Muscle of arm (tissue), 12 donors: ENCODE results near the gene TPX2. TPM values are rescaled to one million over a fixed set of nuclear protein-coding genes. Genes with fewer than 3 reads are reported as not detected.
"Not testable (repeated sequence)": the region's sequence is repeated elsewhere in the genome, so short reads cannot be mapped to it uniquely, and the experiment has no call there.

Experiments used
- DNase-seq: peaks from one replicate; pipeline ENCODE4 v3.0.0-alpha.2; 2013
- polyA plus RNA-seq, 12 donors: library from polyadenylated mRNA; unstranded; fragments of 120-200 nt; gene quantifications; one replicate each; pipeline ENCODE4 v1.2.1, GENCODE V29; 2013; ENCODE audit not compliant: insufficient read length in 12 of 12

TPX2 gene
- polyA plus RNA-seq, 12 donors: 18.5 to 42.7 (median 29.6) TPM; not detected in 1

DNA sequence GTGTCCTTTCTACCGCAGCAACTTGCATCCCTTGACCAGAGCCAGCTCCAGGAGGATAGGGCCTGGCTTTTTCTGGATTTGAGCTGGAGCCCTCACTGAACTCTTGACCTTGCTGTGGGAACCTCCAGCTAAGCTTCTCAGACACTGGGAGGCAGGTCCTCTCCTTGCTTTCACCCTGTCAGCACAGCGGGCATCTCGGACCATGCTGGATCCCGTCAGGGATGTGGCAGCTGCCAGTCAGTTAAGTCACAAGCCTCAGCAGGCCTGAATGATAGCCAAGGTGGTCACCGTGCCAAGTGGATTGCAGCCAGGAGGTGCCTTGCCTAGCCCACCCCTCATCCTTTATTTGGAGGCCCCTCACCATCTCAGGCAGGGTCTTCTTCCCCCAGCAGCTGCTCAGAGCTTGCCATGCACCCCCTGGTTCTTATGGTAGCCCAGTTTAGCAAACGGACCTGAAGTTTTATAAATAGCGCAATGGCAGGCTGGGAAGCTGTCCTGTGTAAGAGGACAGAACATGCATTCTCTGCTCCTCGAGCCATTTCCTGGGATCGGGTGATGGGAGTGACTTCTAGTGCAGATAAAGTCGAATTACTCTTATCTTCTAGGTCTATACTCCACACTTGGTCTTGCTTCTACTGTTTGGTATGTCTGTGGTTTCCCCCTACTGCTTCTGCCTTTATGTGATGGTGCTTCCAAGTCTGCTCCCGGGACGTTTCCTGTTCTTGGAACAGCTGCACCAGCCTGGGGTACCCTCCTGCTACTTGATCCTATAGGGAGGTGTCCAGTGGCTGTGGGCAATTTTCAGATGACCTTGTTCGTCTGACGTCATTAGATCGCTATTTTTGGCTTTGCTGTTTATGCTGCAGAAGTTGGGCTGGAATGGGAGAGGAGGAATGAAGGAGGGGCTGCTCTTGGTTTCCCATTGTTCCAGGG, 73.0 kb downstream of the TPX2 start:
- peak; percentile 31 for DNase-seq

DNA sequence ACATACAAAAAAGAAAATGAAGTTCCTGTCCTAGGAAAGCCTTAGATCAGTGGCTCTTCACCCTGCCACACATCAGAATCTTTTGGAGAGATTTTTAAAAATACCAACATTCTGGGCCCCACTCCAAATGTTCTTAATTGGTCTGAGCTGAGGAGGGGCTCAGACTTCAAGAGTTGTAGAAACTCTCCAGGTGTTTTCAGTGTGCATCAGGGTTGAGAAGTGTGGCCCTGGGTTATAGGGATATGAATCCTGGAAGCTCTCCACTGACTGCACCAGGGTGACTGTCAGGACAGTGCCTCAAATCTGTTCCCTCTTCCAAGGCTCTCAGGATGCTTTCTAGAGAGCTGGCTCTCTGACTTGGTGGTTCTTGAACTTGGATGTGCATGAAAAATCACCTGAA, 74.5 kb downstream of the TPX2 start:
- no peak for DNase-seq

DNA sequence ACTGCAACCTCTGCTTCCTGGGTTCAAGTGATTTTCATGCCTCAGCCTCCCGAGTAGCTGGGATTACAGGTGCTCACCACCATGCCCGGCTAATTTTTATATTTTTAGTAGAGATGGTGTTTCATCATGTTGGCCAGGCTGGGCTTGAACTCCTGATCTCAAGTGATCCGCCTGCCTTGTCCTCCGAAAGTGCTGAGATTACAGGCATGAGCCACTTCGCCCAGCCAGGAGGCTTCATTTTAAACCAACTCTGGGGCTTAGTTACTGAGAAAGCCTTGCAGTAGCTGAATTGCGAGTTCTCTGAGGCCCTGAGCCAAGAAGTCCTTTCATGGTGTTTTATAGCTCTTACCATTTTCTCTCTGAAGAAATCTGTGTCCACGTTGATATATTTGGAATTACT, 75.1 kb downstream of the TPX2 start:
- DNase-seq: not testable (repeated sequence)

DNA sequence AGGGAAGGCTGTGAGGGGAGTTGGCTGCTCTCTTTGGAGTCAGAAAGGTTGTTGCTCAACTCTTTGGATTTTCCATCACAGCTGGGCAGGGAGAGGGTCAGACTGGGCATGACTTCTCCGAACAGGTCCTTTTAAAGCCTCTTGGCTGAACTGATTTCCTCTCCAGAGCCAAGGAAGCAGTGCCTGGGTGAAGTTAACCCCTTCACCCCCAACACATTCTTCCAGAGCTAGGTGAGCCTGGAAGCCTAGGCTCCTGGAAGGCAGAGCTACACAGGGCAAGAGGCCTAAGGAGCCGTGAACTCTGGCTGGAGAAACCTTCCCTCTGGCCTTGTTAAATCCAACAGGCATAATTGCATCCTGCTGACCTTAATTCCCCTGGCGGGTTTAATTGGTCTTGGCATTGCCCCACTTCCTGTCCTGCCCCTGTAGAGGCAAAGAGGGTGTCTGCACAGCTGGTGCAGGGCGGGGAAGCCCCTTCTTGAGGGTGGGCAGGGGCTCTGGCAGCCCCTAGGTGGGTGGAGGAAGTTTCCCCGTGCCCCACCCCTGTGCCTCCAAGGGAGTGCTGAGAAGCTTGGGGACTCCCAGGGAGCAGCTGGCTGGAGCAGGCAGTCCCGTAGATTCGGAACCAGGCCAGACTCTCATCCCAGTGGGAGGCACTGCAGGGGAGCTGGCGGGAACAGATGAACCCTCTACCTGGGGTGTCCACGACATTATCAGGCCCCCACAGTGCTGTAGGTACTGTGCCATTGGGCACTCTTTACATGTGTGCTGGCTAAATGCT, 76.5 kb downstream of the TPX2 start:
- DNase-seq: no peak

DNA sequence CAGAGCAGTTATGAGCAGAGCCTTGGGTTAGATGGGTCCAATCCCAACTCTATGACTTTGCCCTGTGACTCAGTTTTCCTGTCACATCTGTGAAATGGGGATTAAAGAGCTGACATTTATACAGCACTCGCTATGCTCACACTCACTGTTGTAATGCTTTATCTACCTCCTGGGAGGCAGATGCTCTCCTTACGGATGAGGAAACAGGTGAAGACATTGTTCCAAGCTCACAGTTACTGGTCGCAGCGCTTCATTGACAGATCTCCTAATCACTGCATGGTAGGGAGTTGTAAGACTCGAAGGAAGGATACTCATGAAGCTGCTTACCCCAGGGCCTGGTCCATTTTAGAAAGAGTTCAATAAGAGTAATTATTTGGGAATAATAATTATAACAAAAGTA, 77.1 kb downstream of the TPX2 start:
- DNase-seq: no peak

DNA sequence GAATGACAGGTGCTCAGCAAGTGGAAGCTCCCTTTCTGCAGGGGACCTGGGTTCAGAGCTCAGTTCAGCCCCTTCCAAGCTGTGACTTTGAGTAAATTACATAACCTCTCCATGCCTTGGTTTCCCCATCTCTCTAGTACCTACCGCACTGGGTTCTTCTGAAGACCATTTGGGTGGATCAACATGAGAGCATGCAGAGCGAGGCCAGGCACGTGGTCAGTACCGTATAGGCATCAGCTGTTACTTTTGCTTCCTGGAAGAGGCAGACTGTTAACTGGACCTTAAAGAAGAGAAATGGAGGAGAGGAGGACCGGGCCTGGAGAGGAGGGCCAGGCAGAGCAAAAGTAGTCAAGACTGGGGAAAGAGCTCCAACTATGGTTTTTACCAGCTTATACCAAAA, 78.4 kb downstream of the TPX2 start:
- no peak for DNase-seq

DNA sequence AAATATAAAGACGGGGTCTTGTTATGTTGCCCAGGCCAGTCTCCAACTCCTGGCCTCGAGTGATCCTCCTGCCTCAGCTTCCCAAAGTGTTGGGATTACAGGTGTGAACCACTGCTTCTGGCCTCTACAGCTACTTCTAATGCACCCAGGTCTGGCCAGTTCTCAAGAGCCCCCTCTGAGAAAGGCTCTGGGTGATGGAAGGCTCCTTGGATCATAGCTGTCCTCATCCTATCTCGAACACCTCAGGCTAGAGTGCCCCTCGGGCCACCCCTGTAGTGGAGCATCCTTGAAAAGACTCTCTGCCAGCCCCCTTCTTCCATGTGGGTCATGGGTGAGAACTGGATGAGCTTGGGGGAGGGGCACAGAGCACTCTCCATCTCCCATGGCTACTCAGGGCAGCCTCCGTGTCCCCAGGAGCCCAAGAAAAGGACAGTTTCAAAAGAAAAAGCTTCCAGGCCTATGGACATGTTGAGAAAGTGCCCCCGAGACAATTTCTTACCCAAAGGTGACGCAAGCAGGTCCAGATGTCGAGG, 79.4 kb downstream of the TPX2 start:
- no peak for DNase-seq

DNA sequence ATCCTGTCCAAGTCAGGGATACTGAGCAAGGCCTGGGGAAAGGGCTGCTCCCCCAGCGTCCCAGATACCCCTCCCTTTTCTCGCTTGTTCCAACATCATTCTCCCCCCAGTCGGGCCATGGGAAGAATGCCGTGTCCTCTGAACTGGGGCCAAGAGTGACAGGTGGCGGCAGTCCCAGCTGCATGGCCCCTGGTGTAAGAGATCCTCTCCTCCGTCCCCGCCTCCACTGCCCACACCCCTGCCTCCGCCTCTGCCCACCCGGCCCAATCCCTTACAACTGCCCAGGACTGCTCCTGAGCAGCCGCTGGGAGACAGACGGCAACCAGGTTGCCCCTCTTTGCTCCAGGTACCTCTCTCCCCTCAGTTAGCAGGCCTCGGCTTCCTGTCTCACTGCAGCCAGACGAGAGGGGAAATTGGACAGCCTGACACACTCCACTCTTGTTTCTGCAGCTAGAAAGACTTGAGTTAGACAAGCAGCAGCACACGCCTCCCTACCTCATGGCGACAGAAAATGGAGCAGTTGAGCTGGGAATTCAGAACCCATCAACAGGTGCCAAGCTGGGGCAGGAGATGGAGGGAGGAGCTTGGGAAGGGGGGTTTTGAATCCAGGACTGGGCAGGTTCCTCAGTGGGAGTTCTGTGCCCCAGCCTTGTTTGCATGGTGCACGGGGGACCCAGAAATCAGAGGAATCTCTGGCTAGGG, 80.1 kb downstream of the TPX2 start, which contains the start of gene MYLK2:
TSS of gene MYLK2 (plus strand) at position 274 of the 702 bp plus-strand sequence. CDS start at position 499, 225 bp downstream.
- DNase-seq: no peak

DNA sequence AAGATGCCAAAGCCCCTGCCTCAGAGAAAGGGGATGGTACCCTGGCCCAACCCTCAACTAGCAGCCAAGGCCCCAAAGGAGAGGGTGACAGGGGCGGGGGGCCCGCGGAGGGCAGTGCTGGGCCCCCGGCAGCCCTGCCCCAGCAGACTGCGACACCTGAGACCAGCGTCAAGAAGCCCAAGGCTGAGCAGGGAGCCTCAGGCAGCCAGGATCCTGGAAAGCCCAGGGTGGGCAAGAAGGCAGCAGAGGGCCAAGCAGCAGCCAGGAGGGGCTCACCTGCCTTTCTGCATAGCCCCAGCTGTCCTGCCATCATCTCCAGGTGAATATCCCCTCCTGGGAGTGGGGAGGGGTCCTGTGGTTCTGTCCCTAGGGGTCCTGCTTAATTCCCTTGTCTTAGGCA, 81.1 kb downstream of the TPX2 start:
- no peak for DNase-seq

DNA sequence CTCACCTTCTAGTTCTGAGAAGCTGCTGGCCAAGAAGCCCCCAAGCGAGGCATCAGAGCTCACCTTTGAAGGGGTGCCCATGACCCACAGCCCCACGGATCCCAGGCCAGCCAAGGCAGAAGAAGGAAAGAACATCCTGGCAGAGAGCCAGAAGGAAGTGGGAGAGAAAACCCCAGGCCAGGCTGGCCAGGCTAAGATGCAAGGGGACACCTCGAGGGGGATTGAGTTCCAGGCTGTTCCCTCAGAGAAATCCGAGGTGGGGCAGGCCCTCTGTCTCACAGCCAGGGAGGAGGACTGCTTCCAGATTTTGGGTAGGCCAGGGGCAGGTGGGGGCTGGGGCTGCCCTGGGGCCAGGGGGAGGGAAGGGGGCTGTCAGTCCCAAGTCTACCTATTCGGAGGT, 82.3 kb downstream of the TPX2 start:
- no peak for DNase-seq

DNA sequence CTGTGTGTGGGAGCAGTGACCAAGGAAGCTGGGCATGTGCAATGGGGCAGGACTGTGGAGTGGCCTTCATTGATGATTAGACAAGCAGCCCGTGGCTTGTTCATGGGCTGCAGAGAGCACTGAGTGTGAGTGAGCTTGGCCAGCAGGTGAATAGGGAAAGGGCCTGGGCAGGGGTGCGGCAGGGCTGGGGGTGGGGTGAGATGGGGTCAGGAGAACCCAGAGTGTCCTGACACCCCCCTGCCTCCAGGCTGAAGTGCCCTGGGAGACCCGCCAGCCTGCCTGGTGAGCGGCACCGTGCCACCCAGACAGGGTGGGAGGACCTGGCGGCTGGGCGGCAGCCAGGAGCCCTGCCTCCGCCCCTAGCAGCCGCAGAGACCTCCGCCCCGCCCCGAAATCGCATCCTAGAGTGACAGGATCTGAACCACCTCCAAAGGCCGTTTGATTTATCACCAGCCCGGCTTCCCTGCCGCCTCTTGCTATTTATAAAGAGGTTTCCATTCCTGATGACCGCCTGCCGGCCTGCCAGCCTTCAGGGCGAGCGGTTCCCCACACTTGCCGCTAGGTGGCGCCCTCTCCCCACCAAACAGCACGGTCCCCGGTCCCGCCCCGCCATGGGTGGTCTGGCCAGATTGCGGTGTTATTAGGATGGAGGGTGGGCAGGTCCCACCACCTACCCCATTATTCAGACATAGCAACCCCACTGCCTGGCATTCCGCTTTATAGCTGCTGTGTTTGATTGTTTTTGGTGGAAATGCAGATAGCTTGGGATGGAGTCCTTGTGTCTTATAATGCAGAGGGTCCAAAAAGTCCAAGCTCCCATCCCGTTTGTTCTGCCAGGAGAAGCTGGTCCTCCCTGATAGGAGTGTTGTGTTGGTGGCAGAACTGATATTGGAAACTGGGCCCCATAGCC, 83.6 kb downstream of the TPX2 start:
- peak; percentile 82 for DNase-seq

DNA sequence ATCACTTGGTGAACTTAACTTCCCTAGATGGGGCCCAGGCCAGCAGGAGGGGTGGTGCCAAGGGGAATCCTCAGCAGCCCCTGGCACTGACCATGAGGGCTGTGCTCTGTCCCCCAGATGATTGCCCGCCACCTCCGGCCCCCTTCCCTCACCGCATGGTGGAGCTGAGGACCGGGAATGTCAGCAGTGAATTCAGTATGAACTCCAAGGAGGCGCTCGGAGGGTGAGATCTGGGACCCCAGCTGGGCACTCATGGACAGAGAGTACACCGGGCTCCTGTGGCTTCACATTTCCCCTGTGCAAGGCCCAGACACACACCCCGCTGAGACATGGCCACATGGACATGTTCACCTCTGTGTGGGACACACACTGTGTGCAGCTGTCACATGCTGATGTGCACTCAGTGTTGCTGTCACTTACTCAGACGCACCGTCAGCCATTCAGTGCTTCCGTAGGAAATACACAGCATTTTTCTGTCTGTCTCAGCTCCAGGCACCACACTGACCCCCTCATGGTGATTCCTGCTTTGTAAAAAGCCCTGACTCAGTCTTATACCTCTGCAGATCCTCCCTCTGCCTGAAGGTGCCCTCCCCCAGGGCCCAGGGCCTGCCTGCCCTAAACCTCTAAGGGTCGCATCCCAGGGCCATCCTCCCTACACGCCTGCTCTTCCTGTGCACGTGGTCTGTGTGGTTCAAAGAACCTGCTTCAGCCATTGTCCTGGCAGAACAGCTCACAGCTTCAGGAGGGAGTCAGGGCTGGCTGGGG, 84.5 kb downstream of the TPX2 start:
- DNase-seq: no peak

DNA sequence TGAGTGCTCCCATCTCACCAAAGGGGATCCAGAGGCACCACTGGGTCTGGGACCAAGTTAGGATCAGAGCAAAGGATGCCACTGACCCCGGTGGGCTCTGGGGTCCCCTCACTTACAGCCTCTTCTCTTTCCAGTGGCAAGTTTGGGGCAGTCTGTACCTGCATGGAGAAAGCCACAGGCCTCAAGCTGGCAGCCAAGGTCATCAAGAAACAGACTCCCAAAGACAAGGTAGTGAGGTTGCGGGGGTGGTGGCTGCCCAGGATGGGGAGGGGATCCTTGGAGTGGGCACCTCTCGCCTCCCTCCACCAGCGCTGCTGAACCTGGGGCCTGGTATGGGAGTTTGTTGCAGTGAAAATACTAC, 85.0 kb downstream of the TPX2 start:
- DNase-seq: no peak

DNA sequence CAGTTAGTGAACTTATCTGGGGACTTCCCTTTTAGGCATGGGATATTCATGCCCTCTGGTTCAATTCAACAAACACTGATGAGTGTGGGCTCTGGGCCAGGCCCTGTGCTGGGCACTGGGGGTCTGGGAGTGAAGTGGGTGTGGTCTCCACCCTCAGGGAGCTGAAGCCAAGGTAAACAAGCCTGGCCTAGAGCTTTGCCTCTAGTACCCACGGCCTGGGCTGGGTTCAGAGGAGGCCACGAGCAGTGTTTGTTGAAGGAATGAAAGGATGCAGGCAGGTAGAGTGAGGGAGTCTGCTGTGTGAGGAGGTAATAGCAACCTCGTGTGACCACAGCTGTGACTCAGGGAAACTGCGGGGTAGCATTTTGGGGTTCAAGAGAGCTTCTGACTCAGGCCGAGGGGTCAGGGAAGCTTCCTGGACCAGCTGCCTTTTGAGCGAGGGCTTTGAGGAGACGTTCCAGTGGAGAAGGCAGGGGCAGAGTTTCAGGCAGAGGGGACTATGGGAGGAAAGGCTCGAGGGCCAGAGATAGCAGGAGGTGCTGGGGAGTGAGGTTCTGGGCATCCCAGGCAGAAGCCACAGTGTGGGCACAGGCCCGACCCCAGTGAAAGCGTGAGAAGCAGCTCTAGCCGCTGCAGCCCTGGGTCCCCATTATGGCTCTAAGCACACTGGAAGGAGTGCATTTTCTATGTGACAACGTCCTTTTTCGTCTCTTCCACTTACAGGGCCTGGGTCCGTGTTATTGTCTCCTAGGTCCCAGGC, 85.6 kb downstream of the TPX2 start:
- DNase-seq: no peak

DNA sequence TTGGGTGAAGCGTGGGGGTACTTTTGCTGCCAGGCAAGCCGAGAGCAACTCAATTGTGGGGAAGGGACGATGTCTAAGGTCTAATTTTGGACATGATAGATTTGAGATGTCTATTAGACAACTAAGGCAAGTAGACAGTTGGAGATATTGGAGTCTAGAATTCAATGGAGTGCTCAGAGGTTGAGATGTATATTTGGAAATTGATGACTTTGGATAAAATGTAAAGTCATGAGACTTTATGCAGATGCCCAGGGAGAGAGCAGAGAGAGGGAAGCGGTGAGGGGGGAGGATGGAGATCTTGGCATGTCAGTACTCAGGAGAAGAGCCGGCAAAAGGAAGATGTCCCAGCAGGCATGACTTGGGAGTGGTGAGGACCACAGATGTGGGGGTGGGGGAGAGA, 87.0 kb downstream of the TPX2 start:
- no peak for DNase-seq

DNA sequence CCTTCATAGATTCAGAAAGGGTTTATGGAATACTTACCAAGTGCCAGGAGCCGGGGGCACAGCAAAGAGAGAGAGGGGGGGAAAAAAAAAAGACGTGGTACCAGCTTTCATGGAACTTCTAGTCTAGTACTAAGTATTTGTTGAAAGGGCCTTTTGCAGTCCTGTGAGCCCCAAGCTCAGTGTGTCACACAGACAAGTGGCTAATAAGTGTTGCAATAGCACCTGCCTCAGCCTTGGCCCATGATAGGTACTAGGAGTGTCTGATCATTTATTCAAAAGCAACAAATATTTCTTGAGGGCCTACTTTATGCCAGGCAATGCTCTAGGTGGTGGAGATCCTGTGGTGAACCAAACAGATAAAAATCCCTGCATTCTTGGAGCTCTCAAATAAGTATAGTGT, 88.0 kb downstream of the TPX2 start:
- no peak for DNase-seq

DNA sequence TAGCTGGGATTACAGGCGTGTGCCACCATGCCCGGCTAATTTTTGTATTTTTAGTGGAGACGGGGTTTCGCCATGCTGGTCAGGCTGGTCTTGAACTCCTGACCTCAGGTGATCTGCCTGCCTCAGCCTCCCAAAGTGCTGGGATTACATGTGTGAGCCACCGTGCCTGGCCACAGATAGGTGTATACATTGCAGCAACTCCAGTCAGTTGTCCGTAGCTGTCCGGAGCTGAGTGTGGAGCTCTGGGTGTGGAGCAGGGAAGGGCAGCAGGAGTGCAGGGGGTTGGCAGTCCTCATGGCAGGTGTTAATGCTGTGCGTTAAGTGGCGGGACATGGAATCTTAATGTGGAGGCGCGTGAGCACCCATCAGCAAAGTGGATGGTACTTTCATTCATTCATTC, 88.9 kb downstream of the TPX2 start:
- not testable (repeated sequence) for DNase-seq

DNA sequence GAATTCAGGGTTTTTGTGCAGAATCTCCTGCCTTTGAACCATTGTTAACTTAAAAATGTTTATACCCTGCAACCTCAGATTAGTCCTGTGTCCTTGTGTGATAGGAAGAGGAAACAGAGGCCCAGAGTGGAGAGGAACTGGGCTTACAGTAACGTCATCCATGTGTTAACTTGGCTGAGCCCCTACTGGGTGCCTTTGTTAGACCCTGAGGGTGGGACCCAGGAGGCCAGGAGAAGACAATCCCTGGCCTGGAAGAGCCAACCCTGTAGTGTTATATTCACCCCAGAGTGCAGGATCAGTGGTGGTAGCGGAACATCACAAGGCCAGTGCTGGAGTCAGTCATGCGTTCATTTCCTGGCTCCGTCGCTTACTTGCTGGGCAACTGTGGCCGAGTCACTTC, 90.6 kb downstream of the TPX2 start:
- DNase-seq: no peak

DNA sequence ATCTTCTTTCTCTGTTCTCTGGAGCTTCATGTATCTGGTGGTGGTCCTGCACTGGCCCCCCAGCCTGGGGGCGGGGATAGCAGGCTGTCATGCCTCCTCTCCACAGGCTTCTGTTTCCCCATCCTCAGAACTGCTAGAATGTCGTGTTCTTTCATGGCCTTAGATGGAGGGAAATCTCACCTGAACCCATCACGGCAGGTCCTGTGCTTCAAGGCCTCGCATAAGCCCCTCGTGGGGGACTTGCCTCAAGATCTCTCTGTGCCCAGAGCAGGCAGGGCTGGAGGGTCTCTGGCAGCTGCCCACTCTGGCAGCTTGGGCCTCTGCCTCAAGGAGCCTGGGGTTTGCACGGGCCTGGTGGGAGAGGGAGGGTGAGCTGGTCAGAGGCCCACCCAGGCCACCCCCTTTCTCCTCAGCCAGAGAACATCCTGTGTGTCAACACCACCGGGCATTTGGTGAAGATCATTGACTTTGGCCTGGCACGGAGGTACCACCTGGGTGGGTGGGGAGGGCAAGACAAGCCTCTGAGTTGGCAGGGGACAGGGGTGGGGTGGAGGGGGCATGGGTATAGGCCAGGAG, 91.4 kb downstream of the TPX2 start:
- no peak for DNase-seq
